Coronary artery (tissue), 2 donors: Measurements from ENCODE around the gene CYP27C1.

Source experiments
- DNase-seq: peaks from one replicate; pipeline ENCODE4 v3.0.0-alpha.2; 2017; ENCODE audit warnings: low spot score
- H3K27ac ChIP-seq, 2 donors: fragments of 200-600 bp; sonication (generic); one replicate each; pipeline ENCODE4 v1.5.1; 2016 to 2019
- H3K4me3 ChIP-seq: fragments of 200-600 bp; sonication (generic); 2 replicates; pipeline ENCODE4 v1.5.1; 2016; ENCODE audit warnings: mild to moderate bottlenecking, moderate library complexity
- TF ChIP-seq, protein P1 (sequence below): fragments of 200-600 bp; sonication (generic); IDR thresholded peaks from one replicate; pipeline ENCODE4 v1.5.1; 2019; ENCODE audit warnings: antibody characterized with exemption

Gene CYP27C1

DNA sequence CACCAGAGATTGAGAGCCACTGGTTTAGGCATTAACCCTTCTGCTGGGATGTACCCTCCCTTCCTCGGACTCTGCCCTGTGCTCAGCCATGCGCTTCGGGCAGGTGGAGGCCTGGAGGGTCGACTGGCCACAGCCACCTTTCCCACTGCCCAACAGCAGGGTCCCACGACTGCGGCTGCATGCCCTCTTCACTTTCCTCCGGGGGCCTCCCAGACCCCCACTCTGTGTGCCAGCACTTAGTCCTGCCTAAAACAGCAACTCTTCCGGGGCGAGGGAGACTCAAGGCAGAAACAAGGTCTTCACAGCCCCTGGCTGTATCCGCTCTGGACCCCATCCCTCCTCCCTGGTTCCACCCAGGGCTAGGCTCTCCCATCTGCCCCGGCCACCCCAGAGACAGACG, 81.8 kb downstream of the CYP27C1 start:
- Histone ChIP-seq H3K27ac (no peak overlapping the region), H3K4me3 (no peak overlapping the region)
- DNase-seq, result no peak
- TF ChIP-seq, protein P1, sequence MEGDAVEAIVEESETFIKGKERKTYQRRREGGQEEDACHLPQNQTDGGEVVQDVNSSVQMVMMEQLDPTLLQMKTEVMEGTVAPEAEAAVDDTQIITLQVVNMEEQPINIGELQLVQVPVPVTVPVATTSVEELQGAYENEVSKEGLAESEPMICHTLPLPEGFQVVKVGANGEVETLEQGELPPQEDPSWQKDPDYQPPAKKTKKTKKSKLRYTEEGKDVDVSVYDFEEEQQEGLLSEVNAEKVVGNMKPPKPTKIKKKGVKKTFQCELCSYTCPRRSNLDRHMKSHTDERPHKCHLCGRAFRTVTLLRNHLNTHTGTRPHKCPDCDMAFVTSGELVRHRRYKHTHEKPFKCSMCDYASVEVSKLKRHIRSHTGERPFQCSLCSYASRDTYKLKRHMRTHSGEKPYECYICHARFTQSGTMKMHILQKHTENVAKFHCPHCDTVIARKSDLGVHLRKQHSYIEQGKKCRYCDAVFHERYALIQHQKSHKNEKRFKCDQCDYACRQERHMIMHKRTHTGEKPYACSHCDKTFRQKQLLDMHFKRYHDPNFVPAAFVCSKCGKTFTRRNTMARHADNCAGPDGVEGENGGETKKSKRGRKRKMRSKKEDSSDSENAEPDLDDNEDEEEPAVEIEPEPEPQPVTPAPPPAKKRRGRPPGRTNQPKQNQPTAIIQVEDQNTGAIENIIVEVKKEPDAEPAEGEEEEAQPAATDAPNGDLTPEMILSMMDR, result no peak

DNA sequence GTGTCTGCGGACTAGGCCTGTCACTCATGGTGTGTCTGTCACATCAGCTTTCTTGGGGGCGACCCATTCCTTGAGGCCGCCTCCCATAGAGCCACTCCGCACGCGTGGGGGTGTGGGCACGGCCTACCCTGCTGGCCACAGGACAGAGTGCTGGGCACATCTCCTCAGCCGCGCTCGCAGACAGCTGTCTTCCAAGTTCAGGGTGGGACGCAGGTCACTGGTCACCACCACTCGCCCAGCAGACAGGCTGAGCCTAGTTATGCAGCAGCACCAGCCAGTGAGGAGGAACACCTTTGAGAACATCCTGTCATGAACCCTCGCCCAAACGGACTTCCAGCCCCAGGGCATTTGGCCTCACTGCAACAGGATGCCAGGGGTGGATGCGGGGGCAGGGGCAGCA, 82.4 kb downstream of the CYP27C1 start:
- TF ChIP-seq, protein P1, result no peak
- DNase-seq, result no peak
- Histone ChIP-seq H3K4me3 (no peak overlapping the region), H3K27ac (no peak overlapping the region)

DNA sequence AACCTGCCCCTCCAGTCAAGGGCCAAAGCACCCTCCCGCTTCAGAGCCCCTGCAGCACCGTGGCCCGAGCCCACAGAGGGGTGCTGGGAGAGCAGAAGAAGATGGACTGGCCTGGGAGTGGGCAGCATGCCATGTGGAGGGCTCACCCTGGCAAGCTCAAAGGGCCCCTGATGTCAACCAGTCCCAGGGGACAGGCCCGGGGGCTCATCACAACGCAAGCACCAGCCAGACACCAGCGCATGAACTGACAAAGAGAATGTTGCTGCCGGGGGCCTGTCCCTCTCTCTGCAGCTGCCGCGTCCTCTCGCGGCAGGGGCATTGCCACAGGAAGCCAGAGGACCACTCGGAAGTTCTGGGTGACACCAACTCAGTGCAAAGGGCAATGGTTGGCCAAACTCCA, 82.9 kb downstream of the CYP27C1 start:
- DNase-seq, result no peak
- TF ChIP-seq, protein P1, result no peak

DNA sequence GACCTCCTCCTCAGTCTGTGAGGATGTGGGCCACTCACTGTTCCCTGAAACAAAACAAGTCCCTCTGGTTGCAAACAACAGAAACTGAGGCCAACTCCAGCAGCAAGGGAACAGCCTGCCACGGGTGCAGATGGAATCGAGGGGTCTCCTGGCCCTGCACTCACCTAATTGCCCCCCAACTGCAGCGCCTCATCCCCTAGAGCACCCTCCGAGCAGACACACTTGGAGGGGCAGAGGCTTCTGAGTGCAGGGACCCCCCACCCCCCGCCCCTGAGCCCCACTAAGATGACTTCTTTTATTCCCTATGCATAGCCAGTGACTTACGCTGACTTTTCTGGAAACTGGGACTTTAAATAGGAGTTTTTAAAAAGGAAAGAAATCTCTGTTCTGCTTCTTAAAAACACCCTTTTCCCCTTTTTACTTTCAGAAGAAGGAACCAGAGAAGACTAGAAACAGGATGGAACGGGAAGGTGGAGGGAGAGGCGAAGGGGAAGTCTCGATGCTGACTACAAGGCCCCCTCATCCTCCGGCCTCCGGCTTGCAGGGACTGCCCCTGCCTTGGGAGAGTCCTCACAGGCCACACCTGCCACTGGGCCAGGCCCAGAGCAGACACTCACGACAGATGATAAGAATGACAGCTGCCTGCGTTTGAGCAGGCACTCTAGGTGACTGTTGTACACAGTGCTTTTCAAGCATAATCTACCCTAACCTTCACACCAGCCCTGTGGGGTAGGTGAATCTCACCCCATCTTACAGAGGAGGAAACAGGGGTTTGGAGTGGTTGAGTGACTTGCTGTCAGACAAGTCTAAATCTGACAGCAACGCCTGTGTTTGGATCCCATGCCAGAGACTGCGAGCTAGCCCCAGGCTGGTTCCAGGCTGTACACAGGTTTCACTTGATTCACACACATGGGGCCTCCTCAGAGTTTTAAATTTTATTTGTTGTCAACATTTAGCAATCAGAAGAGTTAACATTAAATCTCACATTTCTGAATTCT, 85.0 kb downstream of the CYP27C1 start:
- TF ChIP-seq, protein P1, result no peak
- H3K27ac ChIP-seq, result no peak overlapping the region

More for the DNA sequence above, 82.9 kb downstream of the CYP27C1 start:
- H3K4me3 ChIP-seq, result no peak overlapping the region
- no peak overlapping the region for H3K27ac ChIP-seq

DNA sequence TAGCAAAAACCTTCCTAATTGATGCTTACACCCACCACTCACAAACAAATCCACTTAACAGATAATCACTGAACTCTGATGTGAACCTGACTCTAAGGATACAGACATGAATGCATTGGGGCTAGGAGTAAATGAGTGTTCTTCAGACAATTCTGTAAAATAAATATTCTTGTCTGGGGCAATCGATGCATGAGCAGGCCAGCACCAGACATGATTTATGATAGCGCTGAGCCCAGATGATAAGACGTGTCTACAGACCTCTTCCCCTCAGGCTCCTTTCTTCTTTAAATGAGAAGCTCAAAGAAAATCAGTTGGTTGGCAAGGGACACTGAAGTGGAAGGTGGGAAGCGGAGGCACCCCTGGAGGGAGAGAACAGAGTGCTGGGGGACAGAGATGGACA, 85.9 kb downstream of the CYP27C1 start:
- no peak for DNase-seq
- H3K4me3 ChIP-seq, result no peak overlapping the region
- TF ChIP-seq, protein P1, result no peak
- no peak overlapping the region for H3K27ac ChIP-seq

More for the DNA sequence above, 85.0 kb downstream of the CYP27C1 start:
- no peak for DNase-seq
- H3K4me3 ChIP-seq, result no peak overlapping the region
